GM18858 (cell line): ENCODE measurements around the gene LRPAP1.

Experiments
- ATAC-seq: cut with Tn5 transposase; IDR thresholded peaks from one replicate; pipeline ENCODE4 v1.9.1; 2021; ENCODE audit not compliant: unreplicated experiment

The LRPAP1 gene

DNA sequence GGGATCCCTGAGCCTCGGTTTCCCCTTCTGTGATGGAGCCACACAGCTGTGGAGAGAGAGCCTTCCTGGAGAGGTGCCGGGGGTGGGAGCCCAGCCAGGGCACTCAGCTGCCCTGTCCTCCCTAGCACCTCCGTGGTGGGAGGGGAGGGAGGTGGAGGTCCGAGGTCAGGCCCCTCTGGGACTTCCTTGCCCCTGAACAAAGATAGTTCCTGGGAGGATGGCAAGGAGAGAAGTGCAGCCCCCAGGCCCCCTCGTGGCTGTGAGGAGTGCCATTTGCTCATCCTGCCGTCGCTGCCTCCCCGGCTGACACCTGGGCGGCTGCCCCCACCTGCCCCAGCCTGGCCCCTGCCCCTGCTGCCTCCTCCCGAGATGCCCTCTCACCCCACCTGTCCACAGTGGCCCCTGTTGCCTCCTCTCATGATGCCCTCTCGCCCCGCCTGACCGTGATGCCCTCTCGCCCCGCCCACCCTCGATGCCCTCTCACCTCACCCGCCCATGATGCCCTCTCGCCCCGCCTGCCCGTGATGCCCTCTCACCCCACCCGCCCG is 56.4 kb downstream of the LRPAP1 start:
- ATAC-seq, result no peak

DNA sequence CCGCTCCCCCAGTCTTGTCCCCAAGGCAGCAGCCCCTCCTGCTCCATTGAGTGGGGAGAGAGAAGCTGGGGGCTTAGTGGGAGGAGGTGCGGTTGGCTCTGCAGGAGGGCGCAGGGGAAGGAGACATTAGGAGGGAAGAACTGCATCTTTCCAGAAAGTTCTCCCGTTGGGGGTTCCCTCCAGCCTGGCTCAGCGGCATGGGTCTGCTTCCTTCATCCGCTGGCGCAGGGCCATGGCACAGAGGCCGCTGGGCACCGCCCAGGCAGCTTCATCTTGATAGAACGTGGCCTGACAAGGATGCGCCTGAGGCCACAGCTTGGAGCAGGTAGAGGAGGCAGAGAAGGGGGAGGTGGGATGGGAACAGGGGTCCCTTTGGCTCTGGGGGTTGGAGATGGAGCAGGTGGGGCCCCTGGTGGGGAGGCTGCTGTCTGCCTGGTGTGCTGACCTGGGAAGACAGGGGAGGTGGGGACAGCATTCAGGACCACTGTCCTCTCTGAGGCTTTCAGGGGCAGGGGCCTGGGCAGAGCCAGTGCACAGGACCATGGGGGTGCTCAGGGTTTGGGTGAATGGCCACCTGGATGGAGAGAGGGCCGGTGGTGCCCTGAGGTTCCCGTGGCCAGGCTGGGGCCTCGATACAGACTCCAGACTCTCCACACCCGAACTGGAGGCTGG is 57.0 kb downstream of the LRPAP1 start:
- no peak for ATAC-seq

DNA sequence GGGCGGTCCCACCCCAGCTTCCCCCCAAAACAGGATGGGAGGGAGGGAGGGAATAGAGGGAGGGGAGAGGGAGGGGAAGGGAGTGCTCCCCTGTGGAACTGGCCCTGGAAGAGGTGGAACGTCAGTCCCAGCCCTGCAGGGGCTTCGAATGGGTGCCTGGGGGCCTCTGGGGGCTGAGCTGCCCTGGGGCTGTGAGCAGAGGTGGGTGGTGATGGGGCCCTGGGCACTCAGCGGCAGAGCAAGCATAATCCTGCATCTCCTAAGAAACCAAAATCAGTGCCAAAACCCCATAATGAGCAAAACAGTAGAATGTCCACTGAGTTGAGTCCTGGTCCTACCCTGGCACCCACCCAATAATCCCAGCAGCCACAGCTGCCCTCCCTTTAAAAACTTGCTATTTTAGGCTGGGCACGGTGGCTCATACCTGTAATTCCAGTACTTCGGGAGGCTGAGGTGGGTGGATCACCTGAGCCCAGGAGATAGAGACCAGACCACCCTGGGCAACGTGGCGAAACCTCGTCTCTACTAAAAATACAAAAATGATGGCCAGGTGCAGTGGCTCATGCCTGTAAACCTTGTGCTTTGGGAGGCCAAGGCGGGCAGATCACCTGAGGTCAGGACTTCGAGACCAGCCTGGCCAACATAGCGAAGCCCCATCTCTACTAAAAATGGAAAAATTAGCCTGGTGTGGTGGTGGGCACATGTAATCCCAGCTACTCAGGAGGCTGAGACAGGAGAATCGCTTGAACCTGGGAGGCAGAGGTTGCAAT is 58.0 kb downstream of the LRPAP1 start:
- no peak for ATAC-seq

DNA sequence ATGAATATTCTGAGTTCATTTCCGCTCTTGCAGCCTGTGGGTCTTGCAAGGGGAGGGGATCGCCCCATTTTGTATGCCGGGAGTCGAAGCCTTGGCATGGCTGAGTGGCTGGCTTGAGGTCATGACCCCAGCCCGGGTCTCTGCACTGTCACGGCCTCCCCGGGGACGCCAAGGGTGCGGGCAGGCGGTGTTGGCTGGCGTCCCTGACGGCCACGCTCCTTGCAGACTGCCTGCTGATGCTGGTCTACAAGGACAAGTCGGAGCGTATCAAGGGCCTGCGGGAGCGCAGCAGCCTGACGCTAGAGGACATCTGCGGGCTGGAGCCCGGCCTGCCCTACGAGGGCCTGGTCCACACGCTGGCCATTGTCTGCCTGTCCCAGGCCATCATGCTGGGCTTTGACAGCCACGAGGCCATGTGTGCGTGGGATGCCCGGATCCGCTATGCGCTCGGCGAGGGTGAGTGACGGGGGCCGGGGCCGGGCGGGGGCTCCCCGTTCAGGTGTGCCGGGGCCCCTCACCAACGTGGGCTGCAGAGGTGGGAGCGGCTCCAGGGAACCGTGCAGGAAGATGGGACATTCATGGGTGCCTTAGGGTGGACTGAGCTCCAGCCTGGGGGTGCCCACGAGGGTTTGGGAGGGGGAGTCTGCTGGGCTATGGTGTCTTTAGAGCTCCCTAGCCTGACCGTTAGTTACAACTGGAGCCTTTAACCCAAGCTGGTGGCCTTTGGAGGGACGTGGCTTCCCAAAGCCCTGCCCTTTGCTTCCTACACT is 58.9 kb downstream of the LRPAP1 start:
- no peak for ATAC-seq

DNA sequence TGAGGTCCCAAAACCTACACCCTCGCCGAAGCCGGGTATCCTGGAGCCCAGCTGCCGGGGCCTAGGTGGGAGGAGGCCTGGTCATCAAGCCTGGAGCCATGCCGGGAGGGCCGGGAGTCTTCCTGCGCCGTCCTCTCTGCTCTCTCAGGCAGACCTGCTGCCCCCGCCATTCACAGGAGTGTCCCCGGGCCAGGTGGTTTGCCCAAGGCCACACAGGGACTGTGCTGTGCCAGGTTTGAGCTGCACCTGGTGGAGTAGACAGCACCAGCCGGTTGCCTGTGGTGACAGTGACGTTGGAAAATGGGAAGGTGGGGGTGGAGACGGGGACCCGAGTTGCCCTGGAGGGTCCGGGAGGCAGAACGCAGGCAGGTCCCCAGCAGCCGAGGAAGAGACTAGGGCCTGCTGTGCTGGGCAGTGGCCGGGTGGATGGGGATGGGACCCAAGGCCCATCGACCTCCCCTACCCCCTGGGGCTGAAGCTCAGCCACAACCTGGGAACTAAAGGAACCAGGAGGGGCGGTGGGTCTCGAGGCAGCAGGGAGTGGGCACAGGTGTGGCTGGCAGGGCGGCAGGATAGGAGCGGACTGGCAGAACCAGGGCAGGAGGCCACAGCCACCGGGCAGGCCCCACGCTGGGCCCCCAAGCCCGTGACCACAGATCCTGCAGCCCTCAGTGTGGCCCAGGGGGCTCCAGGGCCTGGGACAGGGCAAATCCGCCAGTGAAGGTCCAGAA is 59.6 kb downstream of the LRPAP1 start:
- ATAC-seq, result no peak

DNA sequence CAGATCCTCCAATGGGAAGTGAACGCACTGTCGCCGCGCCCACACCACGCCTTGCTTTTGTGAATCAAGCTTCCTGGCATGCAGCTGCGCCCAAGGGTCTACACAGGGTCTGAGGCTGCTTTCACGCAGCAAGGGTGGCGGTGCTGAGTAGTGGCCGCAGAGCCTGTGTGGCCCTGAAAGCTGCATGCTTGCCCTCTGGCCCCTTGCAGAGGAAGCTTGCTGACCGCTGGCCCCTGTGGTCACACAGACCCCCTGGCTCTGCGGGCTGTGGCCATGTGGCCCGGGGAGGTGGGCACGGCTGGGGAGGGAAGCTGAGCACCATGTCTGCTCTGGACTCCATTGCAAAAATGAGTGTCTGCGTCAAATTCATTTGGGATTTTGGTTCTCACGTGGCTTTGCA is 60.3 kb downstream of the LRPAP1 start:
- no peak for ATAC-seq

DNA sequence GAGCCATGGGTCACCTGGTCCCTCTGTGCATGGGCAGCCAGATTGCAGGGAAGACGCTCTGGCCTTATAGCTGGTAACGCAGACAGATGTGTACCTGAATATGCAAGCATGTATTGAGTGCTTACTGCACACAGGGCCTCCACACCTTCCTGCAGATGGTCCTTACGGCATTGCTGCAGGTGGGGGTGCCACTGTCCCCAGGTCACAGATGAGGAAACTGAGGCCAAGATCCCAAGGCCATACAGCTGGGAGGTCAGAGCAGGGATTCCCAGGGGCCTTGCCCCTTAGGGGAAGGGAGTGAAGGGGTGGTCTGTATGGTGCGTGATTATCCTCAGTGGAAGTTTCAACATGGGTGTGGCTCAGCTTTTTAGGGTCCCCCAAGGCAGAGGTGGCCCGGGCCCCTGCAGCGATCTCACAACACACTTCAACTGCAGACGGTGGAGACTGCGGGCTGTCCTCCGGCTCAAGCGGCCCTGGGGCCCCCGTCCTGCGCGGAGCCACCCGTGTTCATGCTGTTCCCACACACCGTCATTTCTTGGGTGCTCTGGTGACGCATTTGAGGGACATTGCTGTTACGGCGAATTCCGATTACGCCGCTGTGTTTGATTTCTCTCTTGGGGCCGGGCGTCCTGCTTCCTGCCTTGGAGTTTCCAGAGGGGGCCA is 61.0 kb downstream of the LRPAP1 start:
- no peak for ATAC-seq

DNA sequence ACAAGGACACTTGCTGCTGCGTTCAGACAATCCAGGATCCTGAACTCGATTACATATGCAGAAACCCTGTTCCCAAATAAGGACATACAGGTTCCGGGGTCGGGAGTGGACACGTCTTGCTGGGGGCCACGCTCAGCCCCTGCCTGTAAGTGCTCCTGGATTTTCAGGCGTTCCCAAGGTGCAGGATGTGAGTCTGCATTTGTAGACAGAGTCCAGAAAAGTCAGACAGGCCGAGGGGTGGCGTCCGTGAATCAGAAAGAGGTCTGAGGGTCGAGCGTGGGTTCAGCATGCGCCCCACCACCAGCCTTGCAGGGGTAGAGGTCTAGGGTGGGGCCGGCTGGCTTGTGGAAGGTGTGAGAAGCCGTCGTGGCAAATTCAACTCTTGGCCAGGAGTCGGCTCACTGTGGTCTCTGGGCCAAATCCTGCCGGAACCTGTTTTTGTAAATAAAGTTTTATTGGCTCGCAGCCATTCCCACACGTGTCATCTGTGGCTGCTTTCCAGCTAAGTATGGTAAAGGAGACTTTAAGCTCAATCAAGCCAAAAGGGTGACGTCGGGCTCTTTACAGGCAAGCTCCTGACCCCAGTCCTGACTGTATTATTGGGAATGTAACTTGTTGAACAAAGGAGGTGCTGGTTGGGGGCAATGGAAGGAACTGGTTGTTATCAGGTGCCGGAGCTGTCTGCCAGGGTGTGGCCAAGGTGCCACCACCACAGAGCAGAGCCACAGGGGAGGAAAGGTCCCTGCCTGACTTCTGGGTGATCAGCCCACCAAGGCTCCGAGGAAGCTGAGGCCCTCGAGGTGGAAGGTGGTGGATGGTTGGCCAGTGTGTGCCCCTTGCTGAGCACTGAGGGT is 61.8 kb downstream of the LRPAP1 start:
- ATAC-seq, result no peak

DNA sequence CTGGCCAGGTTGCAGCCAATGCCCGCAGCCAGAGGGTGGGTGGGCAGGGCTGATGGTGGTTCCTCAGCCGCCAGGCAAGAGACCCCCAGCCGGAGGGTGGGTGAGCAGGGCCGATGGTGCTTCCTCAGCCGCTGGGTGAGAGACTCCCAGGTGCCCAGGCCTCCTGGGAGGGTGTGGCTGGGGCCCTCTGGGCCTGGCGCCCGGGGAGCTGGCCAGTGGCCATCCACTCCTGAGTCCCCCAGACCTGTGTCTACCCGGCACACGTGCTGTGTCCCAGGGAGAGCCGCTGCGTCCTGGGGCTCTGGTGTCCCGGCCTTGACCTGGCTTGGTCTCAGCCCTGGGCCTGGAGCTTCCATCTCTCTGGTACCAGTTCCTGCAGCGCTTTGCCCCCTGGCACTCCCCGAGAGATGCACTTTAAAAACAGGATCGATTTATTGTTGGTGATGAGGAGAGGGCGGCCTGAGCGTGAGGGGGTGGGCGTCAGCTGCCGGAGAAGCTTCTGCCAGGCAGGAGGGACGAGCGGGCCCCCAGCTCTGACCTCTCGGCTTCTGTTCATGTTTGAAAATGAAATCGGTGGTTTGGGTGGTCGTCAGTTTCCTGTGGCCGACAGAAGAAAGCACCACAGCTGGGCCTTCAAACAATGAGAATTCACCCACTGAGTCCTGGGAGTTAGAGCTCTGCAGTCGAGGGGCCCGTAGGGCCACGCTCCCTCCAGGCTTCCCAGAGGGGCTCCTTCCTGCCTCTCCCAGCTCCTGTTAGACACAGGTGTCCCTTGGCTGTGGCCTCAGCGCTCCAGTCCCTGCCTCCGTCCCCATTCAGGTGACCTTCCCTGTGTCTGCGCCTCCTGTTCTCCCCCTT is 62.6 kb downstream of the LRPAP1 start:
- no peak for ATAC-seq

DNA sequence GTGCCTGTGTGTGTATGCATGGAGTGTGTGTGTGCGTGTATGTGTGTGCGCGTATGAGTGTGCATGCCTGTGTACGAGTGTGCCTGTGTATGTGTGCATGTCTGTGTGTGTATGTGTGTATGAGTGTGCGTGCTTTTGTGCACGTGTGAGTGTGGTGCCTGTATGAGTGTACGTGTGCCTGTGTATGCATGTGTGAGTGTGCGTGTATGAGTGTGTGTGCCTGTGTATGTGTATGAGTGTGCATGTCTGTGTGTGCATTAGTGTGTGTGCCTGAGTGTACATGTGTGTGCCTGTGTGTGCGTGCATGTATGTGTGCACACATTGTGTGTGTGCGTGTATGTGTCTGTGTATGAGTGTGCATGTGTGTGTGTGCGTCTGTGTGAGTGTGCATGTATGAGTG is 63.4 kb downstream of the LRPAP1 start:
- no peak for ATAC-seq

DNA sequence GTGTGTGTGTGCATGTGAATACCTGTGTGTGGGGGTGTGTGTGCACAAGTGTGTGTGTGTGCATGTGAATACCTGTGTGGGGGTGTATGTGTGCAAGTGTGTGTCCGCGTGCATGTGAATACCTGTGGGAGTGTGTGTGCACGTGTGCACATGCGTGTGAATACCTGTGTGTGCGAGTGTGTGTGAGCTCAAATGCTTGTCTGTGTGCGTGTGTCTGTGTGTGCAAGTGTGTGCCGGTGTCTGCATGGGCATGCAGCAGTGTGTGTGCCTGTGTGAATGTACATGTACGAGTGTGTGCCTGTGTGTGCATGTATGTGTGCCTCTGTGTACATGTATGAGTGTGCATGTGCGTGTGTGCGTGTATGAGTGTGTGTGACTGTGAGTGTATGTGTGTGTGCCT is 64.1 kb downstream of the LRPAP1 start:
- no peak for ATAC-seq

DNA sequence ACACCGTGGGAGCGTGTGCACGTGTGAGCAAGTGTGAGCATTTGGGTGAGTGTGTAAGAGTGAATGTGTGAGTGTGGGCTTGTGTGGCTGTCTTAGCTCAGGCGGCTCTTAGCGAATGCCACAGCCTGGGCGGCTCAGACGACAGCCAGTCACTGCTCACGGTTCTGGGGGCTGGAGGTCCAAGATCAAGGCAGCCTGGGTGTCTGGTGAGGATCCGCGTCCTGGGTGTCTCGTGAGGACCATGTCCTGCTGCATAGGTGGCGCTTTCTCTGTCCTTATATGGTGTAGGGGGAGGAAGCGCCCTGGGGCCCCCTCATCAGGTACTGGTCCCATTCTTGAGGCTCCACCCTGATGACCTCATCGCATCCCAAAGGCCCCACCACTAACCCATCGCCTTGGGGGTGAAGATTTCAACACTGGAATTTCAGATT is 64.6 kb downstream of the LRPAP1 start:
- no peak for ATAC-seq

DNA sequence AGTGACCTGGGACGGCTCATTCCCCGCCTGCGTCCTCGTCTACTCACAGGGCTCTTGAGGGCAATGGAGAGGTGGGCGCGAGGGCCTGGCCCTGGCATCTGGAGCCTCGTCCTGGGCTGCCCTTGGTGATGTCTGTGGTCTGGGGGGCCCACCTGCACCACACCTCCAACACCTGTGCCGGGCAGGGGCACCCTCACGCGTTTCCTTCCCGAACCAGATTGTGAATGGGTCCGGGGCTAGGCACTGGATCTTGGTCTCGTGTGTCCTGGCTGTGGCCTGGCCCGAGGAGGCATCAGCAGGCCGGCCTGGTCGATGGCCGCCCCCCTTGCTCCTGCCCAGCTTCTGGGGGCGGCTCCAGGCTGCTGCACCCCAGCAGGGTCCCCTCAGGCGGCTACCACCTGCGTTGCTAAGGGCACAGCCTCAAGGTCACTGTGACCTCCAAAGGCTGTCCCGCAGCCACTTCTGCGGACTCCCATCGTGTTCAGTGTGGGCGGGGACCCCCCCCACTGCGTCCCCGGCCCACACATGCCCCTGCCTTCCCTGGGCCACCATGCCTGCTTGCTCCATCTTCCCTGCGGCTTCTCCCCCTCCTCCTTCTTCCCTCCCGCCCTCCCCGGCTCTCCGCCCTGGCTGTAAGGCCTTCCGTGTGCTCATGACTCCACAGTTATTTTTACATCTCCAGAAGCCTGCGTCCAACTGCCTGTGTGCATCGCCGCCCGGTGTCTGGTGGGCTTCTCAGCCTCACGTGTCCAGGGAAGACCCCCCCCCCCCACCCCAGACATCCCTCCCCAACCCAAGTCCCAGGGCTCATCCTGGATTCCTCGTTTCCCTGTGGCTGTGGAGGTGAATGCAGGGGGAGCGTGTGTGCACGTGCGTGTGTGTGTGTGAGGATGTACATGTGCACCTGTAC is 65.3 kb downstream of the LRPAP1 start:
- no peak for ATAC-seq

DNA sequence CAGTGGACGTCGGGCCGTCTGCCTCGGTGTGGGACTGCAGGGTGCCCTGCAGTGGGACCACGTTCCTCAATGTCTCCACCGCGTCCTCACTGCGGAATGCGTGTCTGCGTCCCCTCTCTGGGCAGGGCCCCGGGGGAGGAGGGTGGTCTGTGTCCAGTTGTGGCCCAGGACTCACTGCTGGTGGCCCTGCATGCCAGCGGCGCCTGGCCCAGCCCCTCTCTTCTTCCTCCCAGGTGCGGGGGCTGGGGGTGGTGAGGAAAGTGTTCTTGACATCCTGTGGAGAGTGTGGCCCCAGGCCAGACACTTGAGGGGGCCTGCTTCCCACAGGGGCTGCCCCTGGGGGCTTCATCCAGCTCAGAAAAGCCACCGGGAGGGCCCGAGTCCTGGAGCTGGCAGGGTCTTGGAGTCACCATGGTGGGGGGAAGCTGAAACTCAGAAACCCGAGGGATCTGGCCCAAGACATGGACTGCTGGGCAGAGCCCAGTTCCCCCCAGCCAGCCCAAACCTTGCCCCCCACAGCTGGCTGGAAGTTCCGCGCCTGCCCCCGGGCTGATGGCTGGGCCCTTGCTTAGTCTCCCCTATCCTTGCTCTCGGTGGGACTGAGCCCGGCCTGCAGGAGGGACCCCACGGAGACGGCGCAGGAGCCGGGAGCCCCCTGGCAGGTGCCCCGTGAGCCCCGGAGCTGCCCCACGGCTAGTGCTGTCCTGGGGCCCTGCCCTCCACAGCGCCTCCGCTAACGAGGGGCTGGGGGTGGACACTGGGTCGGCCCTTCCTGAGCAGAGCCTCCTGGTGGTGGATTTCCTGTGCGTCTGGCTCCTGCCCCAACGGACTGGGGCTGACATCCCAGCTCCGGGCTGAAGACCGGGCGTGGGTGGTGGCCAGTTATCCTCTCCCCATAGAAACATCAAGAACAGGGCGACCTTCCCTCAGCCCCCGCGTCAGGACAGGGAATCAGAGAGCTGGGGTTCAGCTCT is 66.2 kb downstream of the LRPAP1 start:
- no peak for ATAC-seq

DNA sequence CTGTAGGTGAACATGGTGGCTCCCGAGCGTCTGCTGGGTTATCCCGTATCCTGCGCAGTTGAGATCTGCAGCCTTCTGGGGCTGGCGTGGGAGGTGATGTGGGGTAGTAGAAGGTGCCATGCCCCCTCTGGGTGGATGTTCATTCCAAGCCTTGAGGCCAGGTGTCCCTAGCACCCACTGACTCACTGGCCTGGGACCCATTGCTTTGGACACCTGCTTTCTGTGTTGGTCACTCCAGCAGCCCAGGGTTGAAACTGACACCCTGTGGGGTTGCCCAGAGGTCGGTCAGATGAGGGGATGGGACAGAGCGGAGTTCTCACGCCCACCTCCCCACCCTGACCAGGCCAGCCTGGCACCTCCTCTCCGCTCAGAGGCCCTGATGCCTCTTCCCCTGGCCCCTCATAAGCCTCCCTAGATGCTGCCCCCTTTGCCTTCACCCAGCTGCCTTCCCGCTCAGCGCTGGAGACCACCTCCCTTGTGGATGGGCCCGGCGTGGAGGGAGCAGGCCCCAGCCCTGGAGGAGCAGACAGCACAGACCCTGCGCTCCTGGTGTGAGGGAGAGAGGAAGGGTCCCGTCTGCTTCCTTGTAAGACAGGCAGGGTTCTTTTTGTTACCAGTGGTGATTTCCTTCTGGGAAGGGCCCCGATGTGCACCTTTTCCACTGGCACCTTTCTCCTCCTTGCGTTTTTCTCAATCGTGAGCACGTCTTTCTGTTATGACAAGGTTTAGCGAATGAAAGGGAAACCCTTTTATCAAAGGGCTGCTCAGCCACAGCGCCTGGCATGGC is 67.1 kb downstream of the LRPAP1 start:
- no peak for ATAC-seq
